Mesothelial cell of epicardium (in vitro differentiated cells): ENCODE measurements around the gene ACLY. TPM values are rescaled to one million over a fixed set of nuclear protein-coding genes. Genes with fewer than 3 reads are reported as not detected.
"Not testable (repeated sequence)": the region's sequence is repeated elsewhere in the genome, so short reads cannot be mapped to it uniquely, and the experiment has no call there.

Experiments used
- DNase-seq, 2 experiments: peaks; one replicate each; pipeline ENCODE4 v3.0.0; 2021; ENCODE audit warnings: low spot score in 2 of 2; ENCODE audit not compliant: unreplicated experiment in 2 of 2
- H3K27ac Mint-ChIP-seq: 2 replicates; pipeline ENCODE4 v1.8.0; 2021; ENCODE audit warnings: mixed read lengths
- H3K27me3 Mint-ChIP-seq: 2 replicates; pipeline ENCODE4 v1.8.0; 2021; ENCODE audit warnings: low read depth, mixed read lengths
- H3K36me3 Mint-ChIP-seq: 2 replicates; pipeline ENCODE4 v1.8.0; 2021; ENCODE audit warnings: mixed read lengths
- H3K4me1 Mint-ChIP-seq: 2 replicates; pipeline ENCODE4 v1.8.0; 2021; ENCODE audit warnings: mixed read lengths
- H3K4me3 Mint-ChIP-seq: 2 replicates; pipeline ENCODE4 v1.8.0; 2021; ENCODE audit warnings: mild to moderate bottlenecking, moderate library complexity, mixed read lengths
- H3K9me3 Mint-ChIP-seq: 2 replicates; pipeline ENCODE4 v1.8.0; 2021; ENCODE audit warnings: mixed read lengths
- total RNA-seq: library from RNA; stranded (reverse); gene quantifications from 3 replicates; pipeline ENCODE4 v1.2.1, GENCODE V29; 2021
- TF ChIP-seq, protein P1 (sequence below): fragments of 200-600 bp; sonication (generic); IDR thresholded peaks from one replicate; pipeline ENCODE4 v1.5.0; 2021; ENCODE audit warnings: antibody characterized with exemption; ENCODE audit not compliant: unreplicated experiment

Gene ACLY
- total RNA-seq, 1 donor from 2014 or later = 133 TPM

DNA sequence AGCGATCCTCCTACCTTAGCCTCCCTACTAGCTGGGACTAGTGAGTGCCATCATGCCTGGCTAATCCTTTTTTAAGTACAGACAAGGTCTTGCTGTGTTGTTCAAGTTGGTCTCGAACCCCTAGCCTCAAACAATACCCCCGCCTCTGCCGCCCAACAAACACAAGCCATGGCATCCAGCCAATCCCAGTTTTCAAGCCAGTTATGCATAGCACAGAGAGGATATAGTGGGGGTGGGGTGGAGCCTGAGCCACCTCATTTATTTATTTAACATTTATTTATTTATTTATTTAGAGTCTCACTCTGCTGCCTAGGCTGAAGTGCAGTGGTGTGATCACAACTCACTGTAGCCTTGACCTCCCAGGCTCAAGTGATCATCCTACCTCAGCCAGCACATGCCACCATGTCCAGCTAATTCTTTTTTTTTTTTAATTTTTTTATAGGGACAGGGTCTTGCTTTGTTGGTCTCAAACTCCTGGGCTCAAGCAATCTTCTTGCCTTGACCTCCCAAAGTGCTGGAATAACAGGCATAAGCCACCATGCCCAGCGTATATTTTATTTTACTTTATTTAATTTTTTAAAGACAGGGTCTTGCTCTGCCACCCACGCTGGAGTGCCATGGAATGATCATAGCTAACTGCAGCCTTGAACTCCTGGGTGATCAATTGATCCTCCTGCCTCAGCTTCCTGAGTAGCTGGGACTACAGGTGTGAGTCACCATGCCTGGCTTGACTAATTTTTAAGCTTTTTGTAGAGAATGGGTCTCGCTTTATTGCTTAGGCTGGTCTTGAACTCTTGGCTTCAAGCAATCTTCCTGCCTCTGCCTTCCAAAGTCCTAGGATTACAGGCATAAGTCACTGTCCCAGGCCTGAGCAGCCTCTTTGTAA is 27.4 kb downstream of the ACLY start:
- no peaks in the 10 kb centered on the region for H3K9me3 Mint-ChIP-seq
- no peak overlapping the region for H3K27ac Mint-ChIP-seq

DNA sequence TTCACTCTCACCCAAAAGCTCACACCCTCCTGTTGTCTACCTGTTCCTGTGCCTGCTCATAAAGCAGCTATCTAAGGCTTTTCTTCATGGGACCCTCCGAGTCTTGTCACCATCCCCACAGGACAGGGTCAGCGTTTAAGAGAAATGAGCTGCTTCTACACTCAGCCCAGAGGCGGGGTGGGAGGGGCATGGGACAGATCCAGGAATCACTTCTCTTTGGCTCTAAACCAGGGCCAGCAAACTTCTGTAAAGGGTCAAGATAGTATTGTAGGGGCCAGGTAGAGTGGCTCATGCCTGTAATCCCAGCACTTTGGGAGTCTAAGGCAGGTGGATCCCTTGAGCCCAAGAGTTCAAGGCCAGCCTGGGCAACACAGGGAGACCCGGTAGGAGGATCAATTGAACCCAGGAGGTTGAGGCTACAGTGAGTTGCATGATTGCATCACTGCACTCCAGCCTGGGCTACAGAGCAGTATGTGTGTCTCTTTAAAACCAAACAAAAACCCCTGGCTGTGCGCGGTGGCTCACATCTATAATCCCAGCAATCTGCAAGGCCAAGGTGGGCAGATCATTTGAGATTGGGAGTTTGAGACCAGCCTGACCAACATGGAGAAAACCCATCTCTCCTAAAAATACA is 30.3 kb downstream of the ACLY start:
- no peak overlapping the region for H3K27ac Mint-ChIP-seq
- no peaks in the 10 kb centered on the region for H3K27me3 Mint-ChIP-seq
- no peak for DNase-seq
- H3K9me3 Mint-ChIP-seq = no peaks in the 10 kb centered on the region
- H3K36me3 Mint-ChIP-seq = peaks cover 43% of the 10 kb centered on the region
- TF ChIP-seq, protein P1, sequence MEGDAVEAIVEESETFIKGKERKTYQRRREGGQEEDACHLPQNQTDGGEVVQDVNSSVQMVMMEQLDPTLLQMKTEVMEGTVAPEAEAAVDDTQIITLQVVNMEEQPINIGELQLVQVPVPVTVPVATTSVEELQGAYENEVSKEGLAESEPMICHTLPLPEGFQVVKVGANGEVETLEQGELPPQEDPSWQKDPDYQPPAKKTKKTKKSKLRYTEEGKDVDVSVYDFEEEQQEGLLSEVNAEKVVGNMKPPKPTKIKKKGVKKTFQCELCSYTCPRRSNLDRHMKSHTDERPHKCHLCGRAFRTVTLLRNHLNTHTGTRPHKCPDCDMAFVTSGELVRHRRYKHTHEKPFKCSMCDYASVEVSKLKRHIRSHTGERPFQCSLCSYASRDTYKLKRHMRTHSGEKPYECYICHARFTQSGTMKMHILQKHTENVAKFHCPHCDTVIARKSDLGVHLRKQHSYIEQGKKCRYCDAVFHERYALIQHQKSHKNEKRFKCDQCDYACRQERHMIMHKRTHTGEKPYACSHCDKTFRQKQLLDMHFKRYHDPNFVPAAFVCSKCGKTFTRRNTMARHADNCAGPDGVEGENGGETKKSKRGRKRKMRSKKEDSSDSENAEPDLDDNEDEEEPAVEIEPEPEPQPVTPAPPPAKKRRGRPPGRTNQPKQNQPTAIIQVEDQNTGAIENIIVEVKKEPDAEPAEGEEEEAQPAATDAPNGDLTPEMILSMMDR = no peak
- no peak overlapping the region for H3K4me3 Mint-ChIP-seq
- no peaks in the 10 kb centered on the region for H3K4me1 Mint-ChIP-seq

More for the DNA sequence above, 27.4 kb downstream of the ACLY start:
- TF ChIP-seq, protein P1 = no peak
- Mint-ChIP-seq H3K36me3 (peaks cover 44% of the 10 kb centered on the region), H3K4me3 (no peak overlapping the region), H3K4me1 (peaks cover 15% of the 10 kb centered on the region), H3K27me3 (no peaks in the 10 kb centered on the region)
- DNase-seq = no peak

DNA sequence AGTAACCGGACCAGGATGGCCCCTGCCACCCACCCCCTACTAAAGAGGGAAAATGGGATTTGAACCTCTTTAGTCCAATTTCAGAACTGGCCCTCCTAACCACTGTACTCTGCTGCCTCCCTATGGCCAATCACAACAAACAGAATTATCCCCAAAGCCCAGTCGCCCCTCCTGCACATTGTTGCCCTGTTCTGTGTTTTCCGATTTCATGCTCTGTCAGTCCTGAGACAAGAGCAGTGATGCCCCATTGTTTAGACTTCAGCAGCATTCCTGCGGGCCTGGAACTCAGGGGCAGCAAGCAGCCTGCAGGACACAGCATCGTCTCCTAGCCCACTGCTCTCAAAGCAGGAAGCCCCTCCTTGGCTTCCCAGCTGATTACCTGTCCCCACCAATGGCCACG is 33.0 kb downstream of the ACLY start:
- Mint-ChIP-seq H3K36me3 (peaks cover 38% of the 10 kb centered on the region), H3K27me3 (no peaks in the 10 kb centered on the region), H3K4me3 (no peak overlapping the region), H3K27ac (no peak overlapping the region), H3K4me1 (no peaks in the 10 kb centered on the region), H3K9me3 (no peaks in the 10 kb centered on the region)
- DNase-seq = no peak
- TF ChIP-seq, protein P1 = no peak

DNA sequence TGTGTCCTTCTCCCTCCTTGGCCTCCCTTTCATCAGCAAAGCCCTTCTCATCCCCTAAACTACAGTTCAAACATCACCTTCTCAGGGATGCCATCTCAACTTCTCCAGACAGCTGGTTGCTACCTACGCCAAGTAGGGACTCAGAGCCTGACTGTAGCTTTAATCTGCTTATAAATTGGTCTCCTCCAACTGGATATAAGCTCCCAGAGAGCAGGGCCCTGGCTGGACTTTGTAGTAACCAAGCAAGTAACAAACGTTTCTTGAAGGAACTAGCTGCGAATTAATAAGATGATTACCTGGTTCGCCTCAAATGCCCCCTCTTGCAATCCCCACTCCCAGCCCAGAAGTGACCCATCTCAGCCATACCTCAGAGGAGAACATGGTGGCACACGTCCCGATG is 36.0 kb downstream of the ACLY start:
- Mint-ChIP-seq H3K4me1 (no peaks in the 10 kb centered on the region), H3K36me3 (peaks cover 40% of the 10 kb centered on the region), H3K27ac (no peak overlapping the region), H3K27me3 (no peaks in the 10 kb centered on the region), H3K9me3 (no peaks in the 10 kb centered on the region), H3K4me3 (no peak overlapping the region)
- DNase-seq = no peak
- TF ChIP-seq, protein P1 = no peak

DNA sequence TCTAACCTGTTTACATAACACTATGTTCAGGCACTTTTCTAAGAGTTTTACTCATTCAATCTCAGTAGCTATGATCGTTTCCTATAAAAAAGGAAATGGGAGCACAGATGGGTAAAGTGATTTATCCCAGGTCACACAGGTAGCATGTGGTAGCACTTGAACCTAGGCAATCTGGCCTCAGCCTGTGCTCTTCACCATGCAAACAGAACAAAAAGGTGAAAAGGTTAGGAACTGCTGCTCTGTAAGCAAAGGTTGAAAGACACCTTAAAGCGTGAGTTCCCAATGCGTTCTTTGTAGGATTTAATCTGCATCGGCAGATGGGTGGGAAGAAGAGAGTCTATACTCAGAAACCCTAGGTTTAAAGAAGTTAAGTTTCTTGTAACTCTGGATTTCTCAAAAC is 38.6 kb downstream of the ACLY start:
- DNase-seq = no peak
- Mint-ChIP-seq H3K27ac (no peak overlapping the region), H3K27me3 (no peaks in the 10 kb centered on the region), H3K4me3 (no peak overlapping the region), H3K9me3 (no peaks in the 10 kb centered on the region), H3K36me3 (peaks cover 36% of the 10 kb centered on the region), H3K4me1 (no peaks in the 10 kb centered on the region)
- TF ChIP-seq, protein P1 = no peak

DNA sequence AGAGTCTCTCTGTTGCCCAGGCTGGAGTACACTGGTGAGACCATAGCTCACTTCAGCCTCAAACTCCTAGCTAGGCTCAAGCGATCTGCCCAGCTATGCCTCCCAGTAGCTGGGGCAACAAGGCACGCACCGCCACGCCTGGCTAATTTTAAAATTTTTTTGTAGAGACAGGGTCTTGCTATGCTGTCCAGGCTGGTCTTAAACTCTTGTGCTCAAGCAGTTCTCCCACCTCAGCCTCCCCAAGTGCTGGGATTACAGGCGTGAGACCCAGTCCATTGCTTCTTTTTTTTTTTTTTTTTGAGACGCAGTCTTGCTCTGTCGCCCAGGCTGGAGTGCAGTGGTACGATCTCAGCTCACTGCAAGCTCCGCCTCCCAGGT is 44.5 kb downstream of the ACLY start:
- H3K4me3 Mint-ChIP-seq, H3K4me1 Mint-ChIP-seq, DNase-seq, H3K27ac Mint-ChIP-seq, H3K27me3 Mint-ChIP-seq, H3K9me3 Mint-ChIP-seq: not testable (repeated sequence)
- peaks cover 62% of the 10 kb centered on the region for H3K36me3 Mint-ChIP-seq
